Spleen (tissue), 7 donors: ENCODE results near the gene STK39.

ENCODE experiments used
- POLR2A ChIP-seq, 3 donors: fragments of 450-650 bp; IDR thresholded peaks; one replicate each; pipeline ENCODE4 v1.5.1; 2017; ENCODE audit warnings: antibody characterized with exemption in 3 of 3, mild to moderate bottlenecking in 1 of 3
- POLR2AphosphoS5 ChIP-seq, 3 donors: sonication (generic); formaldehyde crosslinking; IDR thresholded peaks; one replicate each; pipeline ENCODE4 v1.5.1; 2017; ENCODE audit warnings: antibody characterized with exemption in 3 of 3
- TF ChIP-seq, protein P1 (sequence below), 11 experiments: fragments of 200-600 bp in 7 of 11; fragments of 450-650 bp in 4 of 11; sonication (generic) in 4 of 11; IDR thresholded peaks in 8 of 11; conservative IDR thresholded peaks in 3 of 11; 1 replicate in 7 of 11; 2 replicates in 4 of 11; pipeline versions ENCODE4 v1.4.0 to v1.8.0; 2016 to 2021; ENCODE audit warnings: antibody characterized with exemption in 11 of 11, inconsistent platforms in 4 of 11, mild to moderate bottlenecking in 1 of 11
- donor health status: DM: no; HTN: no; CAD: no; lungs with moderate emphysema.
- donor health status: DM: no; HTN: no; CAD: no.
- donor health status: DM: no; HTN: no; CAD: no.

DNA sequence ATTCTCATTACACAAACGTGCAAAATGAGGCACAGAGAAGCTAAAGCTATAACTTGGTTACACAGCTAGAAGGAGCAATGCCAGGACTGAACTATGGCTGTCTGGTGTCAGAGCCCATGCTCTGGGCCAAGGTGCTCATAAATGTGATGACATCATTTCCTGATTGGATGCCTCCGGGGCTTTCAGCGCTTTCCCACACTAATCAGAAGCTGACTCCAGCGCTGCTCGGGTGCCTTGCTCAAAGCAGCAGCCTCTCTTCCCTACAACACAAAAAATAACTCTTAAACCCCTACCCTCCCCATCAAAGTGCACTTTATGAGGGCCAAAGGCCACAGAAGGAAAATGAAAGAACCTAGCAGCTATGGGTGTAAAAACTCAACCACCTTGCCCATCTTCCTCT is 90.7 kb downstream of the STK39 start:
- TF ChIP-seq, protein P1, sequence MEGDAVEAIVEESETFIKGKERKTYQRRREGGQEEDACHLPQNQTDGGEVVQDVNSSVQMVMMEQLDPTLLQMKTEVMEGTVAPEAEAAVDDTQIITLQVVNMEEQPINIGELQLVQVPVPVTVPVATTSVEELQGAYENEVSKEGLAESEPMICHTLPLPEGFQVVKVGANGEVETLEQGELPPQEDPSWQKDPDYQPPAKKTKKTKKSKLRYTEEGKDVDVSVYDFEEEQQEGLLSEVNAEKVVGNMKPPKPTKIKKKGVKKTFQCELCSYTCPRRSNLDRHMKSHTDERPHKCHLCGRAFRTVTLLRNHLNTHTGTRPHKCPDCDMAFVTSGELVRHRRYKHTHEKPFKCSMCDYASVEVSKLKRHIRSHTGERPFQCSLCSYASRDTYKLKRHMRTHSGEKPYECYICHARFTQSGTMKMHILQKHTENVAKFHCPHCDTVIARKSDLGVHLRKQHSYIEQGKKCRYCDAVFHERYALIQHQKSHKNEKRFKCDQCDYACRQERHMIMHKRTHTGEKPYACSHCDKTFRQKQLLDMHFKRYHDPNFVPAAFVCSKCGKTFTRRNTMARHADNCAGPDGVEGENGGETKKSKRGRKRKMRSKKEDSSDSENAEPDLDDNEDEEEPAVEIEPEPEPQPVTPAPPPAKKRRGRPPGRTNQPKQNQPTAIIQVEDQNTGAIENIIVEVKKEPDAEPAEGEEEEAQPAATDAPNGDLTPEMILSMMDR (IDR thresholded peaks at IDR 0.05 in 8 of 11, conservative IDR thresholded peaks at IDR 0.05 in 3 of 11) = no peak
- TF ChIP-seq POLR2A (IDR thresholded peaks at IDR 0.05) = no peak
- TF ChIP-seq POLR2AphosphoS5 (IDR thresholded peaks at IDR 0.05) = no peak
